Testis (tissue), 2 donors: Measurements from ENCODE around the gene CFAP90.

Source experiments
- POLR2A ChIP-seq: fragments of 450-650 bp; IDR thresholded peaks from one replicate; pipeline ENCODE4 v1.6.1; 2017; ENCODE audit warnings: antibody characterized with exemption, mild to moderate bottlenecking, moderate library complexity
- TF ChIP-seq, protein P1 (sequence below), 3 experiments: fragments of 450-650 bp in 2 of 3; fragments of 200-600 bp in 1 of 3; sonication (generic) in 1 of 3; IDR thresholded peaks; one replicate each; pipeline ENCODE4 v1.5.1; 2016 to 2019; ENCODE audit warnings: antibody characterized with exemption in 3 of 3, mild to moderate bottlenecking in 2 of 3, moderate library complexity in 1 of 3

DNA sequence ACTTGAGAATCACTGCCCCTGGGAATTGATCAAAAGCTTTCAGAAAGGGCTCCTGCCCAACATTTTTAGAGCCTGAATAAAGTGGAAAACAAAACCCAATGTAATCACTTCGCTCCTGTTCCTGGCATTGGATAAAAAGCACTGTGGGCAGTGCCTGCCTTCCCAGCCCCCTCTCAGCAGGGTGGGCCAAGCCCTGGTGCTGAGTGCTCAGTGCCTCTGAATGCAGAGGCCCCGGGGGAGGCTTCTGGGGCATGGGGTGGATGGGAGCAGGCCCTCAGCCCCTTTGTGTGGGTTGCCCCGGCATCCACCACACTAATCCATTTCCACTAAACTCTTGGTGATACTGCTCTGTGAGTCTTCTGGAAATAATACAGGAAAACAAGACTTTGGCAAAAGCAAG lies 55.6 kb downstream of the CFAP90 start:
- TF ChIP-seq, protein P1, sequence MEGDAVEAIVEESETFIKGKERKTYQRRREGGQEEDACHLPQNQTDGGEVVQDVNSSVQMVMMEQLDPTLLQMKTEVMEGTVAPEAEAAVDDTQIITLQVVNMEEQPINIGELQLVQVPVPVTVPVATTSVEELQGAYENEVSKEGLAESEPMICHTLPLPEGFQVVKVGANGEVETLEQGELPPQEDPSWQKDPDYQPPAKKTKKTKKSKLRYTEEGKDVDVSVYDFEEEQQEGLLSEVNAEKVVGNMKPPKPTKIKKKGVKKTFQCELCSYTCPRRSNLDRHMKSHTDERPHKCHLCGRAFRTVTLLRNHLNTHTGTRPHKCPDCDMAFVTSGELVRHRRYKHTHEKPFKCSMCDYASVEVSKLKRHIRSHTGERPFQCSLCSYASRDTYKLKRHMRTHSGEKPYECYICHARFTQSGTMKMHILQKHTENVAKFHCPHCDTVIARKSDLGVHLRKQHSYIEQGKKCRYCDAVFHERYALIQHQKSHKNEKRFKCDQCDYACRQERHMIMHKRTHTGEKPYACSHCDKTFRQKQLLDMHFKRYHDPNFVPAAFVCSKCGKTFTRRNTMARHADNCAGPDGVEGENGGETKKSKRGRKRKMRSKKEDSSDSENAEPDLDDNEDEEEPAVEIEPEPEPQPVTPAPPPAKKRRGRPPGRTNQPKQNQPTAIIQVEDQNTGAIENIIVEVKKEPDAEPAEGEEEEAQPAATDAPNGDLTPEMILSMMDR (IDR thresholded peaks at IDR 0.05), result no peak
- TF ChIP-seq POLR2A, result no peak
